H9 (cell line): ENCODE results near the gene IVNS1ABP. TPM values are rescaled to one million over a fixed set of nuclear protein-coding genes. Genes with fewer than 3 reads are reported as not detected.
"Not testable (repeated sequence)": the region's sequence is repeated elsewhere in the genome, so short reads cannot be mapped to it uniquely, and the experiment has no call there.

Experiments used
- DNase-seq: peaks from one replicate; pipeline ENCODE4 v3.0.0-alpha.2; 2017
- H2AFZ ChIP-seq: one replicate; pipeline ENCODE4 v1.6.1; 2013; ENCODE audit warnings: mild to moderate bottlenecking, low read length, control low read depth, moderate library complexity
- H2AK5ac ChIP-seq: 2 replicates; pipeline ENCODE4 v1.6.1; 2013; ENCODE audit warnings: low read length, control low read depth, mixed read lengths; ENCODE audit not compliant: insufficient read length
- H2BK120ac ChIP-seq: one replicate; pipeline ENCODE4 v1.6.1; 2013; ENCODE audit warnings: low read depth, mild to moderate bottlenecking, low read length, control low read depth, inconsistent platforms; ENCODE audit not compliant: poor library complexity, severe bottlenecking
- H2BK12ac ChIP-seq: 2 replicates; pipeline ENCODE4 v1.6.1; 2013; ENCODE audit warnings: low read length, control low read depth, mixed read lengths, low read depth; ENCODE audit not compliant: insufficient read length
- H2BK15ac ChIP-seq: 2 replicates; pipeline ENCODE4 v1.6.1; 2013; ENCODE audit warnings: low read depth, low read length, control low read depth
- H2BK20ac ChIP-seq: one replicate; pipeline ENCODE4 v1.6.1; 2013; ENCODE audit warnings: low read depth, mild to moderate bottlenecking, low read length, control low read depth, inconsistent platforms; ENCODE audit not compliant: poor library complexity, severe bottlenecking
- H2BK5ac ChIP-seq: 2 replicates; pipeline ENCODE4 v1.6.1; 2013; ENCODE audit warnings: low read length, control low read depth, mixed read lengths; ENCODE audit not compliant: insufficient read length
- H3K14ac ChIP-seq: 2 replicates; pipeline ENCODE4 v1.6.1; 2013; ENCODE audit warnings: low read length, control low read depth; ENCODE audit not compliant: insufficient read depth
- H3K18ac ChIP-seq: 2 replicates; pipeline ENCODE4 v1.6.1; 2013; ENCODE audit warnings: low read depth, mild to moderate bottlenecking, mixed read lengths, low read length, control low read depth; ENCODE audit not compliant: insufficient read length
- H3K23ac ChIP-seq: 2 replicates; pipeline ENCODE4 v1.6.1; 2013; ENCODE audit warnings: low read length, control low read depth, mixed read lengths, low read depth; ENCODE audit not compliant: insufficient read length
- H3K23me2 ChIP-seq: 2 replicates; pipeline ENCODE4 v1.6.1; 2013; ENCODE audit warnings: low read depth, mild to moderate bottlenecking, mixed read lengths, low read length, control low read depth; ENCODE audit not compliant: insufficient read length, poor library complexity, severe bottlenecking
- H3K27ac ChIP-seq: 2 replicates; pipeline ENCODE4 v1.5.1; 2013; ENCODE audit warnings: low read length, control low read depth, mixed read lengths, low read depth; ENCODE audit not compliant: insufficient read length
- H3K27me3 ChIP-seq: 2 replicates; pipeline ENCODE4 v1.6.1; 2013; ENCODE audit warnings: low read length, control low read depth, inconsistent platforms; ENCODE audit not compliant: insufficient read depth
- H3K4ac ChIP-seq: 2 replicates; pipeline ENCODE4 v1.6.1; 2013; ENCODE audit warnings: low read depth, mild to moderate bottlenecking, control low read depth, inconsistent platforms, low read length, moderate library complexity
- H3K4me1 ChIP-seq: 2 replicates; pipeline ENCODE4 v1.6.1; 2013; ENCODE audit warnings: low read length, control low read depth, inconsistent platforms; ENCODE audit not compliant: insufficient read depth
- H3K4me2 ChIP-seq: 2 replicates; pipeline ENCODE4 v1.6.1; 2013; ENCODE audit warnings: low read length, control low read depth, mixed read lengths; ENCODE audit not compliant: insufficient read length, insufficient read depth
- H3K56ac ChIP-seq: 2 replicates; pipeline ENCODE4 v1.6.1; 2013; ENCODE audit warnings: low read depth, mild to moderate bottlenecking, mixed read lengths, low read length, control low read depth; ENCODE audit not compliant: insufficient read length
- H3K79me1 ChIP-seq: 2 replicates; pipeline ENCODE4 v1.6.1; 2013; ENCODE audit warnings: low read depth, mild to moderate bottlenecking, moderate library complexity, low read length, control low read depth, inconsistent platforms; ENCODE audit not compliant: insufficient read depth, poor library complexity, severe bottlenecking
- H3K79me2 ChIP-seq: 2 replicates; pipeline ENCODE4 v1.6.1; 2013; ENCODE audit warnings: low read length, control low read depth, inconsistent platforms; ENCODE audit not compliant: insufficient read depth
- H3K9ac ChIP-seq: 2 replicates; pipeline ENCODE4 v1.6.1; 2013; ENCODE audit warnings: low read length, control low read depth, mixed read lengths; ENCODE audit not compliant: insufficient read length; ENCODE audit errors: extremely low read depth
- H3K9me3 ChIP-seq: one replicate; pipeline ENCODE4 v1.6.1; 2013; ENCODE audit warnings: low read depth, low read length, inconsistent platforms; ENCODE audit not compliant: control insufficient read depth
- H3T11ph ChIP-seq: one replicate; pipeline ENCODE4 v1.6.1; 2013; ENCODE audit warnings: mild to moderate bottlenecking, low read length, control low read depth, inconsistent platforms
- H4K20me1 ChIP-seq: one replicate; pipeline ENCODE4 v1.6.1; 2013; ENCODE audit not compliant: control insufficient read depth, insufficient read length, insufficient read depth
- H4K5ac ChIP-seq: 2 replicates; pipeline ENCODE4 v1.6.1; 2013; ENCODE audit warnings: low read depth, mild to moderate bottlenecking, mixed read lengths, low read length, control low read depth; ENCODE audit not compliant: insufficient read length
- H4K8ac ChIP-seq: replicated peaks from 2 replicates; pipeline ENCODE4 v1.6.1; 2013; ENCODE audit warnings: low read length, control low read depth, mixed read lengths, low read depth; ENCODE audit not compliant: insufficient read length
- H4K91ac ChIP-seq: 2 replicates; pipeline ENCODE4 v1.6.1; 2013; ENCODE audit warnings: low read depth, mild to moderate bottlenecking, moderate library complexity, mixed read lengths, low read length, control low read depth; ENCODE audit not compliant: insufficient read length
- H3K27ac Mint-ChIP-seq, 3 experiments: 2 replicates in 2 of 3; 3 replicates in 1 of 3; pipeline ENCODE4 v1.8.0; 2020 to 2021; ENCODE audit warnings: mixed read lengths in 3 of 3, mild to moderate bottlenecking in 1 of 3, moderate library complexity in 1 of 3
- H3K27me3 Mint-ChIP-seq: 2 replicates; pipeline ENCODE4 v1.8.0; 2021; ENCODE audit warnings: low read depth, mild to moderate bottlenecking, moderate library complexity, mixed read lengths
- H3K36me3 Mint-ChIP-seq, 3 experiments: 2 replicates in 2 of 3; 3 replicates in 1 of 3; pipeline ENCODE4 v1.8.0; 2020 to 2021; ENCODE audit warnings: low read depth in 3 of 3, mixed read lengths in 3 of 3; ENCODE audit not compliant: insufficient read depth in 1 of 3
- H3K4me1 Mint-ChIP-seq, 2 experiments: 2 replicates each; pipeline ENCODE4 v1.8.0; 2020; ENCODE audit warnings: mixed read lengths in 2 of 2
- H3K4me3 Mint-ChIP-seq, 2 experiments: 2 replicates in 1 of 2; 3 replicates in 1 of 2; pipeline ENCODE4 v1.8.0; 2020 to 2021; ENCODE audit warnings: mild to moderate bottlenecking in 2 of 2, mixed read lengths in 2 of 2, moderate library complexity in 1 of 2
- H3K9me3 Mint-ChIP-seq, 2 experiments: 2 replicates in 1 of 2; 3 replicates in 1 of 2; pipeline ENCODE4 v1.8.0; 2020; ENCODE audit warnings: mild to moderate bottlenecking in 2 of 2, mixed read lengths in 2 of 2, moderate library complexity in 1 of 2
- WGBS: extraction: QIAGEN DNeasy Blood & Tissue Kit; methylation state at CpG from one replicate; pipeline ENCODE4 v1.1.7; 2013; ENCODE audit warnings: missing lambda C conversion rate, low lambda C conversion rate, mixed read lengths; ENCODE audit not compliant: insufficient read length; ENCODE audit errors: extremely low coverage; 5-methylcytosine and 5-hydroxymethylcytosine counted together
- total RNA-seq: library from RNA; stranded (reverse); gene quantifications from 2 replicates; pipeline ENCODE4 v1.2.1, GENCODE V29; 2021

IVNS1ABP gene
- total RNA-seq, 1 experiment from 2014 or later = 110 TPM

DNA sequence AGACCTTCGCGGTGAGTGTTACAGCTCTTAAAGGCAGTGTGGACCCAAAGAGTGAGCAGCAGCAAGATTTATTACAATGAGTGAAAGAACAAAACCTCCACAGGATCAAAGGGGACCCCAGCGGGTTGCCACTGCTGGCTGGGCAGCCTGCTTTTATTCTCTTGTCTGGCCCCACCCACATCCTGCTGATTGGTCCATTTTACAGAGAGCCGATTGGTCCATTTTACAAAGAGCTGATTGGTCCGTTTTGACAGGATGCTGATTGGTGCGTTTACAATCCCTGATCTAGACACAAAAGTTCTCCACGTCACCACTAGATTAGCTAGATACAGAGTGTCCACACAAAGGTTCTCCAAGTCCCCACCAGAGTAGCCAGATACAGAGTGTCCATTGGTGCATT is 4.1 kb upstream of the IVNS1ABP start:
- DNase-seq, H3K14ac ChIP-seq, H3K27ac Mint-ChIP-seq, H3T11ph ChIP-seq, H2BK15ac ChIP-seq, H3K4me3 Mint-ChIP-seq, H2BK12ac ChIP-seq, H3K9me3 Mint-ChIP-seq, H4K91ac ChIP-seq, H2AFZ ChIP-seq, H2BK20ac ChIP-seq, H3K23me2 ChIP-seq, H3K27me3 Mint-ChIP-seq, H4K5ac ChIP-seq, H4K8ac ChIP-seq, H2AK5ac ChIP-seq, H2BK120ac ChIP-seq, H3K79me2 ChIP-seq, H3K18ac ChIP-seq, H3K56ac ChIP-seq, H3K9ac ChIP-seq, H3K4ac ChIP-seq, H4K20me1 ChIP-seq, H3K27me3 ChIP-seq, H3K23ac ChIP-seq, H3K4me2 ChIP-seq, H3K79me1 ChIP-seq, H3K27ac ChIP-seq, H3K4me1 ChIP-seq, H2BK5ac ChIP-seq, H3K9me3 ChIP-seq: not testable (repeated sequence)
- no CpG with 5 or more reads among the region's 7 CpGs for WGBS
- peaks cover 8 to 19% (median 13%) of the 10 kb centered on the region in 3 experiments for H3K36me3 Mint-ChIP-seq
- H3K4me1 Mint-ChIP-seq = peaks cover 11 to 12% of the 10 kb centered on the region in 2 experiments
